NCI-H1048 (cell line): Measurements from ENCODE around the gene PRSS56.

Experiments used
- DNase-seq: peaks from one replicate; lab custom pipeline; 2025; lab: John Stamatoyannopoulos, UW

PRSS56 gene

GRCh38 chr2:232573042-232573441, 52.9 kb downstream of the PRSS56 start:
- DNase-seq: no peak

GRCh38 chr2:232573771-232574435, 53.7 kb downstream of the PRSS56 start:
- DNase-seq: no peak

GRCh38 chr2:232574674-232575403, 54.7 kb downstream of the PRSS56 start:
- no peak for DNase-seq
